Right lobe of liver (tissue), 6 donors: ENCODE data around the gene LMO4. TPM values are rescaled to one million over a fixed set of nuclear protein-coding genes. Genes with fewer than 3 reads are reported as not detected.

Experiments used
- ATAC-seq, 4 donors: fragments of 200-7000 bp; cut with Tn5 transposase; one replicate each; pipeline ENCODE4 v1.9.1; 2020; ENCODE audit warnings: mild to moderate bottlenecking in 4 of 4, moderate library complexity in 4 of 4
- DNase-seq, 3 donors: peaks; one replicate each; pipeline ENCODE4 v3.0.0-alpha.2; 2020
- H3K27ac ChIP-seq, 3 donors: fragments of 200-600 bp; one replicate each; pipeline ENCODE4 v1.8.0; 2022
- H3K27me3 ChIP-seq, 2 donors: fragments of 200-600 bp; one replicate each; pipeline ENCODE4 v1.8.0; 2022
- H3K36me3 ChIP-seq, 4 donors: fragments of 200-600 bp; sonication (generic) in 1 of 4; one replicate each; pipeline versions ENCODE4 v1.5.1 to v1.8.0; 2017 to 2022; ENCODE audit warnings: control low read depth in 1 of 4
- H3K4me1 ChIP-seq, 4 donors: fragments of 200-600 bp; sonication (generic) in 1 of 4; one replicate each; pipeline versions ENCODE4 v1.5.1 to v1.8.0; 2017 to 2022; ENCODE audit warnings: control low read depth in 1 of 4
- H3K4me3 ChIP-seq, 3 donors: fragments of 200-600 bp; one replicate each; pipeline ENCODE4 v1.8.0; 2022
- H3K9me3 ChIP-seq, 4 donors: fragments of 200-600 bp; sonication (generic) in 1 of 4; one replicate each; pipeline versions ENCODE4 v1.5.1 to v1.8.0; 2017 to 2022; ENCODE audit warnings: control low read depth in 1 of 4
- POLR2A ChIP-seq: fragments of 450-650 bp; IDR thresholded peaks from one replicate; pipeline ENCODE4 v1.6.1; 2017; ENCODE audit warnings: antibody characterized with exemption, mild to moderate bottlenecking
- whole genome bisulfite sequencing: methylation state at CpG from one replicate; pipeline ENCODE4 v1.1.6; 2018; ENCODE audit warnings: low coverage, low lambda C conversion rate; ENCODE audit not compliant: insufficient coverage; ENCODE audit errors: missing lambda C conversion rate; 5-methylcytosine and 5-hydroxymethylcytosine counted together
- intact Hi-C, 2 donors: fragments of 100-400 bp; cut with DNase I; formaldehyde crosslinking; loops; one replicate each; pipeline versions ENCODE4 v1.11.2 to v1.14.1; 2022
- total RNA-seq, 6 experiments: library from RNA; depleted of rRNA in 2 of 6; stranded (reverse); fragments of >200 nt in 2 of 6; fragmentation: NEBNext Ultra II Directional in 3 of 6; extraction: Animal tissue kit (Norgen Biotek cat#: 25700) in 3 of 6; gene quantifications; one replicate each; pipeline versions ENCODE4 v1.1.0 to v1.2.4, GENCODE V29; 2016 to 2023
- TF ChIP-seq, protein P1 (sequence below), 4 donors: fragments of 200-600 bp in 3 of 4; fragments of 450-650 bp in 1 of 4; IDR thresholded peaks; one replicate each; pipeline versions ENCODE4 v1.5.1 to v1.8.0; 2016 to 2022; ENCODE audit warnings: antibody characterized with exemption in 4 of 4, mild to moderate bottlenecking in 2 of 4
- donor health status: DM: no; HTN: yes; CAD: no.
- donor health status: DM: no; HTN: no; CAD: no.
- donor health status: DM: no; HTN: no; CAD: no.
- donor health status: DM: no; HTN: yes; CAD: no.
- donor health status: DM: no; HTN: yes; CAD: no.

Gene LMO4
- total RNA-seq, 6 experiments from 2014 or later: 12.9 to 18.1 (median 15.4) TPM

DNA sequence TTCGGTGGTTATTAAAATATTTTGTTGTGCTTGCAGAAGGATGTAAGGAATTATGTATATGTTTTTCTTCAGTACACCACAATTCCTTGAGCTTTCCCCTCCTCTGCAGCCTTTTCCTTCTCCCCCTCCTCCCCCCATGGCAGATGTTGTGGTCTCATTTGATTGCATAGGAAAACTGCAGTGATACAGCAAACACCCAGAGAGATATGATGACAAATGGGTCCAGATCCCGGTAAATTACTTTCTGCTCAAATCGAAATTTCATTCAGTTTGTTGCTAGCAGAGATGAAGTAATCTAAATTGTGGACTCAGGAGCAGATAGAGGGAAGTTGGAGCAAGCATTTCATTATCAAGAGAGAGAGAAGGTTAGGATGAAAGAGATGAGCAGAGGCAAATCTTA is 9.9 kb downstream of the LMO4 start:
- intact Hi-C loops: no loop called here
- TF ChIP-seq, protein P1, sequence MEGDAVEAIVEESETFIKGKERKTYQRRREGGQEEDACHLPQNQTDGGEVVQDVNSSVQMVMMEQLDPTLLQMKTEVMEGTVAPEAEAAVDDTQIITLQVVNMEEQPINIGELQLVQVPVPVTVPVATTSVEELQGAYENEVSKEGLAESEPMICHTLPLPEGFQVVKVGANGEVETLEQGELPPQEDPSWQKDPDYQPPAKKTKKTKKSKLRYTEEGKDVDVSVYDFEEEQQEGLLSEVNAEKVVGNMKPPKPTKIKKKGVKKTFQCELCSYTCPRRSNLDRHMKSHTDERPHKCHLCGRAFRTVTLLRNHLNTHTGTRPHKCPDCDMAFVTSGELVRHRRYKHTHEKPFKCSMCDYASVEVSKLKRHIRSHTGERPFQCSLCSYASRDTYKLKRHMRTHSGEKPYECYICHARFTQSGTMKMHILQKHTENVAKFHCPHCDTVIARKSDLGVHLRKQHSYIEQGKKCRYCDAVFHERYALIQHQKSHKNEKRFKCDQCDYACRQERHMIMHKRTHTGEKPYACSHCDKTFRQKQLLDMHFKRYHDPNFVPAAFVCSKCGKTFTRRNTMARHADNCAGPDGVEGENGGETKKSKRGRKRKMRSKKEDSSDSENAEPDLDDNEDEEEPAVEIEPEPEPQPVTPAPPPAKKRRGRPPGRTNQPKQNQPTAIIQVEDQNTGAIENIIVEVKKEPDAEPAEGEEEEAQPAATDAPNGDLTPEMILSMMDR (IDR thresholded peaks at IDR 0.05): no peak
- TF ChIP-seq POLR2A: no peak
- DNase-seq (no peak), ATAC-seq (no peak)
- Histone ChIP-seq H3K36me3 (peaks cover 0 to 48% (median 24%) of the 10 kb centered on the region in 4 donors), H3K4me1 (peaks cover 0 to 26% (median 7%) of the 10 kb centered on the region in 4 donors), H3K4me3 (no peak overlapping the region), H3K27ac (no peak overlapping the region), H3K9me3 (no peaks in the 10 kb centered on the region), H3K27me3 (no peaks in the 10 kb centered on the region)
- 59% methylated on average over 3 of the region's 3 CpGs for WGBS

DNA sequence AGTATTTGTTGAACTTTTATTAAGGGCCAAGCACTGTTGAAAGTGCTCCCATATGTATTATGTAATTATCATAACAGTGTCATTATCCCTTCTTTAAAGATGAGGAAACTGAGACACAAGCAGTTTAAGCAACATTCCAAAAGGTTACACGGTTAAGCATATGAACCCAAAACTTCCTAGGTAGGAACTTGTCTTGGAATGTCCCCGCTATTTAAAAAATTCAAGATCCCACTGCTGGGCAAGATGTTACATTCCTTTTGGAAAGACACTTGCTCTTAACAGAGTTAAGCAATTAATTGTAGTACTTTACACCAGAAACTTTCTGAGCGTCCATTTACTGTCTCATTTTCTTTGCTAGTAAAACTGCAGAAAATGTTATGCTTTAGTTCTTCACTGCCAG is 15.6 kb downstream of the LMO4 start:
- Histone ChIP-seq H3K27ac (no peak overlapping the region), H3K27me3 (no peaks in the 10 kb centered on the region), H3K36me3 (peaks cover 0 to 53% (median 24%) of the 10 kb centered on the region in 4 donors), H3K9me3 (no peaks in the 10 kb centered on the region), H3K4me1 (no peaks in the 10 kb centered on the region), H3K4me3 (no peak overlapping the region)
- intact Hi-C loops: no loop called here
- DNase-seq (no peak), ATAC-seq (no peak)
- 95% methylated on average over 3 of the region's 3 CpGs for WGBS
- TF ChIP-seq POLR2A: no peak
- TF ChIP-seq, protein P1 (IDR thresholded peaks at IDR 0.05): no peak

DNA sequence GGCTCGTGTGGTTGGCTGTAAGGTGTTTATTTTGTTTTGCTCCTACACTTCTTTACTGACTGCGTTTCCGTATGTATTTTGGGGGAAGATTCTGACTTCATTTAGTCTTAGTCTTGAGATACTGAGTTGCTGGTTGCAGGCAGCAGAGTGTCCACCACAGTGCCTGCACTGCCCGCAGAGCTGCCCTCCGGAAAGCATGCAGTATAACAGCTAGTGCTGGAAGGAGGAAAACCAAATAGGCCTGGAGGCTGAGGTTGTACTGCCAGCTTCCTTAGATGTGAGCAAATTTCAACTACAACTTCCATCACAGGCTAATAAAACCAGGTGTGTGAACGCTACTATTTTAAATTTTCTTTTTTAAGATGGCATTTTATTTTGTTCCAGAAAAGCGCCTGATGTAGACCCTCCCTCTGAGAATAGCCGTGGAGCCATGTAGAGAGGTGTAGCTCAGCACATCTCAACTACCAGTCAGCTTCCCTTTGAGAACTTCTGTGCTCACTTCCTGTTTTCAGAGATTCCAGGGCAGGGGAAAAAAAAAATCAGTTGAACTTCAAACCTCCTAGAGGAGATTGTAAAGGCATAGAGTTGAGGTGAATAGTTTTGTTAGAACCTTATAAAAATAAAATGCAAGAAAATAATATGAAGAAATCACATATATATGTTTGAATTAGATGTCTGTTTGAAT is 17.6 kb downstream of the LMO4 start:
- TF ChIP-seq, protein P1 (IDR thresholded peaks at IDR 0.05): no peak
- 70% methylated on average over 8 of the region's 8 CpGs for WGBS
- peak; percentile 29 to 45 (median 36) for ATAC-seq
- Histone ChIP-seq H3K4me1 (no peaks in the 10 kb centered on the region), H3K4me3 (no peak overlapping the region), H3K27ac (no peak overlapping the region), H3K36me3 (peaks cover 0 to 33% (median 10%) of the 10 kb centered on the region in 4 donors), H3K27me3 (no peaks in the 10 kb centered on the region), H3K9me3 (no peaks in the 10 kb centered on the region)
- DNase-seq: no peak
- intact Hi-C loops: no loop called here

DNA sequence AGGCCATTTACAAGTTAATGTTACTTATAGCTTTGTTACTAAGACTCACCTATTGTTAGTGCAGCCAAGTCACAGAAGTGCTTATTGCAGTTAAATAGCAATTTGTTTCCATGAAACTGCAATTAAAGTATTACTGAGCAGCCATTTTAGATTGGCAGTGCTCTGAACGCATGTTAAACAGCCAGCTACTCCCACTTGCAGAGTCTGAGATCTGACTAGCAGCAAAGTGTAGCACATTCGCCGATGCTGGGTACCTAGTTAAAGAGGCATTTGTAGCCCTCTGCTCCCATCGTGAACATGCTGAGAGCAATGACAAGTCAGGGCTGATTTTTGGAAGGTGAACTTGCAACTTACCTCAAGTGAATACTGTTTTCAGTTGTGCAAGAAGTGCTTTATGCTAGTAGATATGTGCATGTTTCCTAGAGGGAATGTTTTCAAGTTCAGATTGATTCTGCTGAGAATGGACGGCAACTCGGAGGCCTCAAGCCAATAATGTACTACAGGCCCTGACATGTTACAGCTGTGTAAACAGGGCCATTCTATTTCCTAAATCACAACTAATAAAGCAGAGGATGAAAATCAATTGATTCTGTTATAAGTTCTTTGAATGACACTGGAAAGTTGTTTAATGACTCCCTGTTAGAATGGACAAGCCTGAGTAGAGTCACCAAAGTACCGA is 19.8 kb downstream of the LMO4 start:
- no peak for ATAC-seq
- intact Hi-C loops: no loop called here
- H3K36me3 ChIP-seq: peaks cover 0 to 11% (median 1%) of the 10 kb centered on the region in 4 donors
- DNase-seq: no peak
- H3K4me1 ChIP-seq: no peaks in the 10 kb centered on the region
- WGBS: 63% methylated on average over 6 of the region's 7 CpGs
- no peaks in the 10 kb centered on the region for H3K9me3 ChIP-seq
- TF ChIP-seq, protein P1 (IDR thresholded peaks at IDR 0.05): no peak
- no peak for TF ChIP-seq POLR2A
- H3K27me3 ChIP-seq: no peaks in the 10 kb centered on the region
- no peak overlapping the region for H3K4me3 ChIP-seq
- H3K27ac ChIP-seq: no peak overlapping the region
